Measurements from ENCODE around the gene FAM83D. TPM values are rescaled to one million over a fixed set of nuclear protein-coding genes. Genes with fewer than 3 reads are reported as not detected.

The FAM83D gene
- total and polyA plus RNA-seq, 2 donors (not counting 1 experiment from before 2014, with no cell fraction given), result 0.82 to 1.7 TPM

GRCh38 chr20:38883081-38883980 lies 42.9 kb upstream of the FAM83D start:
- Histone ChIP-seq H3K79me2 (ENCODE audit: control insufficient read depth, insufficient read depth, low read length) (peaks cover 100% of the 10 kb centered on the region), H3K27ac (ENCODE audit: low read length in 2 of 2) (peak overlapping the region; percentile 66 to 99), H3K4me1 (ENCODE audit: control insufficient read depth in 2 of 2, insufficient read depth in 2 of 2, low read length in 2 of 2) (peaks cover 90 to 99% of the 10 kb centered on the region in 2 donors), H3K27me3 (replicated peaks in 1 of 4; ENCODE audit: control extremely low read depth in 1 of 4, control insufficient read depth in 3 of 4, insufficient read depth in 4 of 4, low read length in 3 of 4) (no peaks in the 10 kb centered on the region), H2AFZ (ENCODE audit: insufficient read depth, low read depth, low read length, poor library complexity, severe bottlenecking) (no peak overlapping the region), H3K36me3 (replicated peaks in 1 of 2; ENCODE audit: control extremely low read depth in 1 of 2, control insufficient read depth in 1 of 2, extremely low read depth in 1 of 2, insufficient read depth in 2 of 2, low read length in 1 of 2) (peaks cover 0 to 26% of the 10 kb centered on the region in 2 experiments), H3K9me3 (ENCODE audit: control extremely low read depth in 1 of 3, control insufficient read depth in 2 of 3, insufficient read depth in 1 of 3, low read length in 2 of 3) (peaks cover 0 to 4% (median 0%) of the 10 kb centered on the region in 3 donors), H3K9ac (ENCODE audit: low read length) (no peak overlapping the region), H4K20me1 (ENCODE audit: control insufficient read depth, insufficient read depth, low read length, poor library complexity, severe bottlenecking) (peaks cover 23% of the 10 kb centered on the region), H3K4me2 (replicated peaks; ENCODE audit: low read depth, low read length, poor library complexity, severe bottlenecking) (peak overlapping the region; percentile 58), H3K4me3 (ENCODE audit: control extremely low read depth in 1 of 5, extremely low read depth in 1 of 5, insufficient read depth in 1 of 5, low read depth in 2 of 5, low read length in 4 of 5) (no peak overlapping the region)
- intact Hi-C loops (cut with micrococcal nuclease), result no loop called here
- TF ChIP-seq EZH2 (IDR thresholded peaks at IDR 0.05; ENCODE audit: borderline replicate concordance, insufficient read depth, low read depth, low read length, poor library complexity, severe bottlenecking), result no peak
- no peak for TF ChIP-seq CTCF (IDR thresholded peaks at IDR 0.05)
- peak overlapping the region; percentile 94 for H3K27ac Mint-ChIP-seq
- DNase-seq (no peak), ATAC-seq (ENCODE audit: low read depth) (no peak)
- peaks cover 92% of the 10 kb centered on the region for H3K4me1 Mint-ChIP-seq
- no peaks in the 10 kb centered on the region for H3K9me3 Mint-ChIP-seq (ENCODE audit: insufficient read depth)
- POLR2A ChIA-PET, result interaction anchor here (0.5 to 2.3 kb wide), 6 partner anchors 9 to 88 kb away, joined by 3 to 8 read pairs (median 4); partner anchors contain the start of gene PPP1R16B
- H3K4me3 Mint-ChIP-seq, result peak overlapping the region; percentile 82
- CTCF ChIA-PET, result interaction anchor here (0.8 to 7.7 kb wide), 17 partner anchors 8 to 135 kb away, joined by 3 to 74 read pairs (median 6); partner anchors contain the start of genes ACTR5 and PPP1R16B
- 65% methylated on average over 18 of the region's 20 CpGs for WGBS (ENCODE audit: insufficient coverage)
- no peaks in the 10 kb centered on the region for H3K27me3 Mint-ChIP-seq
